Activated CD4-positive, CD25-positive, alpha-beta regulatory T cell treated with anti-CD3 and anti-CD28 coated beads, Interleukin-2, amount 50 U/mL, for 16 hours (primary cell): ENCODE results near the gene KCNIP1.

Experiments used
- DNase-seq: peaks from one replicate; pipeline ENCODE4 v3.0.0-alpha.2; 2020; ENCODE audit warnings: low read depth, low spot score

The KCNIP1 gene

DNA sequence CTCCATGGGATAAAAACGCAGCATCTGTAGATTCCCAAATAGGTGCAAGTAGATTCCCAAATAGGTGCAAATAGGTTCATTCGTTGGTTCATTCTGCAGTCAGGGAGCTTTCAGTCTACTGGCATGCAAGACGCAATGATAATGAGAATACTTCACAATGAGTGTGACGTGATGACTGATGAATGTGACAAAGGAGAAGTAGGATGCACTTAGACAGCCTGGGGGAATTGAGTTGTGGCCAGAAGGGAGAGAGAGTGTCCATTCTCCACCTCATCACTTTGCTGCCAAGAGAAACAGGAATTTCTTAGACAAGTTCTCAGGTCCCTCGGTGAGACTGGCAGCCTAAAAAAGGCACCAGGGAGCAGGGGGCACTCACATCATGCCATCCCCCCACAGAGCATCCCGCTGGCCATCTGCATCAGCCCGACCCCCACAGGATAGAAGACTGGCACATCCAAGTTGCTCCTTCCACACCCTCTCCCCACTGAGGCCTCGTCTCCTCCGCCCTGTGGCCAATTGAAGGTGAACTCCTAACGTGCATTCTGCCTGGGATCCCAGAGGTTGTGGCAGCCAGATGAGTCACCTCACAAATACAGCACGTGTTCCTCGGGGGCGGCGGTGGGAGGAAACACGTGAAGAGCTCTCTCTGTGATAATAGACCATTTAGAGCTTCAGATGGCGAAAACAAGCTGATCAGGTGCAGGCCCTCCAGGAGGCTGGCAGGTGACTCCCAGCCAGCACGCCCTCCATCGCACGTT, 19.9 kb upstream of the KCNIP1 start:
- no peak for DNase-seq

DNA sequence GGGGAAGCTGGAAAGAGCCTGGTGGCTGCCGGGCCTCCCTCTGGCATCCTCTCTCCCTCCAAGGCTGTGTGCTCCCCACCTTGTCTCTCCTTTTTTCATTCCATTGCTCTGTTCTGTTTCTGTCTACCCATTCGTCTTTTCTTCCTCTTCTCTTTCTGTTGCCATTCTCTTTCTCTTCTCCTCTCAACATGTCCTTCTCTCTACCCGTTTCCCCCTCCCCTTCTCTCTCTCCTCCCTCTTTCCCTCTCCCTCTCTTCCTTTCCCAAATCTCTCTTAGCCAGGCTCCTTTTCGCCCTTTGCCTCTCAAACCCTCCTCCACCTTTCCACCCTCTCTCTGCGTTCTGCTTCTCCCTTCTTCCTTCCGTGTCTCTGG, 19.4 kb upstream of the KCNIP1 start:
- no peak for DNase-seq

DNA sequence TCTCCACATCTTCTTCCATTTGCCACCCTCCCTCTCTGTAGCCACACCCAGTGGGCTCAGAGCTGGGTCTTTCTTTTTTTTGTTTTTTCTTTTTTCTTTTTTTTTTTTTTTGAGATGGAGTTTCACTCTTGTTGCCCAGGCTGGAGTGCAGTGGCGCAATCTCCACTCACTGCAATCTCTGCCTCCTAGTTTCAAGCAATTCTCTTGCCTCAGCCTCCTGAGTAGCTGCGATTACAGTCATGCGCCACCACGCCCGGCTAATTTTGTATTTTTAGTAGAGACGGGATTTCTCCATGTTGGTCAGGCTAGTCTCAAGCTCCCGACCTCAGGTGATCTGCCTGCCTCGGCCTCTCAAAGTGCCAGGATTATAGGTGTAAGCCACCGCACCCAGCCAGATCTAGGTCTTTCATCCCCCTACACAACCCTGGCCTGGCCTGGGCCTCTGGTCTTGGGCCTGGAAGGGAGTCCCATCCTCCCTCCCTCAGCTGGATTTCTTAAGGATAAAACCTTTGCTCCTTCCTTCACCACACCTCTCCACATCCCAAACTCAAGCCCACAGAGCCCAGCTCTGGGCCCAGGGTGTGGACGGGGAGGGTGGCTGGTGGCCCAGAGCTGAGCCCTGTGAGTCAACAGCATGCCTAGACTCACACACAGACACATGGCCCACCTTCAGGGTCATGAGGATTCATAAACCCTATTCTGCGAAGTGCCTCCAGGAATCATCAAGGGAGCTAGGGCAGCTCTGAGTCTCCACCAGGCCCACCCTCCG, 18.8 kb upstream of the KCNIP1 start:
- no peak for DNase-seq

DNA sequence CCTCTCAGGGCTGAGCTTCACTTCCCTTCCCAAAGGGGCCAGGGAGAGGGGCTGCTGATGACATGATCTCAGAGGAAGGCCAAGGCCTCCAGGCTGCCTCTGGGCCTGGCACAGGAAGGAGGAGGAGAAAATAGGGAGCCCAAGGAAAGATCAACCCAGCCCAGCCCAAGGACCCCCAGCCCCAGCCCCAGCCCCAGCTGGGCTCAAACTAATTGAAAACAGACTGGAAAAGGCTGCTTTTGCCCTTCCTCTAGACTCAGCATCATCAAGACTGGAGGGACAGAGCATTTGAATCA, 18.3 kb upstream of the KCNIP1 start:
- DNase-seq: no peak

DNA sequence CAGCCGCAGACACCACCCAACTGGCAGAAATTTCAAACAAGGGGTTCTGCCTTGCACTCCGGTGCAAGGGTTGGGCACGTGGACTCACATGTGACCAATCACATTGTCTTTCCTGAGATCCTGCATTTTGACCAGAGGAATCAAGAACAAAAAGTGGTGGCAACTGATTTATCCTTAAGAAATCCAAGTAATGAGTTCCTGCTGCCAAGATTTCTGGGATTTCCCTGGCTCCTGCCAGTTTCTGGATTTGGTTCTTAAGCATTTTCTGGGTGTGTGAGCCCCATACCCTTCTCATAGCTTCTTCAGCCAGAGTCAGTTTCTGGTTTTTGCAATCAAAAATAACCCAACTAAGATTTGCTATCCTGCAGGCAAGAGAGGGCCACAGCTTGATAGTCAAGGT, 17.4 kb upstream of the KCNIP1 start:
- DNase-seq: no peak

DNA sequence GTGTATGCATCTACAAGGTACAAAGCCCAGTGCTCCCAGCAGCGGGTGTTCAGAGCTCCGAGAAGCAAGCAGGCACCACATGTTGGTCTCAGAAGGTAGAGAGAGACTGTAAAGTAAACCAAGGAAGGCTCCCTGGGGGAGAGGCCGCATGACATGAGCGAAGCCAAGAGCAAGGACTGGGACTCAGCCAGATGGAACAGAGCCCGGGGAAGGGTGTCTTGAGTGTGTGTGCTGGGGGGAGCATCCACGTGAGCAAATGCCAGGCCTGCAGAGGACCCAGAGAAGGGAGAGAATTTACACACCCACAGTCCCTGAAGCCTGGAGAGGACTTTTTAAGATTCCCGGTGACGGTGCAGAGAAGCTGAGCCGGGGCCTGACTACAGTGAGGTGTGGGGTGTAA, 15.2 kb upstream of the KCNIP1 start:
- no peak for DNase-seq

DNA sequence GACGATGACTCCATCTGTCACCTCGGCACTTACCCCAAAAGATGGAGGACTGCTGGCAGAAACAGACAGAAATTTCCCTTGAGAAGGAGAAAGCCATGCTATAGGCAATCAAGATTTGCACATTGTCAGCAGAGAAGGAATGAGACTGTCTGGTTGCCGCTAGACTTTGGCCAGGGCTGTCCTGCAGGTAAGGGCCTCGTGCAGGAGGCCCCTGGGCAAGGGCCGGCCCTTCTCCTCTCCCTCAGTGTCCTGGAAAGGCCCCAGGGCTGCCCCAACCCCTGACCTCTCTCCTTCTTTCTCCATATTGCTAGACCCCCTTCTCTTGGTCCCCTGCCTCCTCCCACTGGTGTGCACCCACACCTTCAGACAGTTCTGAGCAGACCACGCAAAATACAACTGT, 14.6 kb upstream of the KCNIP1 start:
- no peak for DNase-seq

DNA sequence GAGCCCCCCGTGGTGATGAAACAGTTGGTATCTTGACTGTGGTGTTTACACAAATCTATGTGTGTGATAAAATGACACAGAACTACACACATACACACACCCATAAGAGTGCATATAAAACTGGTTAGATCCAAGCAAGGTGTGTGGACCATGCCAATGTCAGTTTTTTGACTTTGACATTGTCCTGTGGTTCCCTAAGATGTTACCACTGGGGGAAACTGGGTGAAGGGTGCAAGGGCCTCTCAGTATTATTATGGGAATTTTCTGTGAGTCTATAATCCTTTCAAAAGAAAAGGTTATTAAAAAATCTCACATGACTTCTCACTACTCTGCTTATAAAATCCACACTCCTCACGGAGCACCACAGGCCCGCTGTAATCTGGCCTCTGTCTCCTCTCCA, 13.4 kb upstream of the KCNIP1 start:
- no peak for DNase-seq

DNA sequence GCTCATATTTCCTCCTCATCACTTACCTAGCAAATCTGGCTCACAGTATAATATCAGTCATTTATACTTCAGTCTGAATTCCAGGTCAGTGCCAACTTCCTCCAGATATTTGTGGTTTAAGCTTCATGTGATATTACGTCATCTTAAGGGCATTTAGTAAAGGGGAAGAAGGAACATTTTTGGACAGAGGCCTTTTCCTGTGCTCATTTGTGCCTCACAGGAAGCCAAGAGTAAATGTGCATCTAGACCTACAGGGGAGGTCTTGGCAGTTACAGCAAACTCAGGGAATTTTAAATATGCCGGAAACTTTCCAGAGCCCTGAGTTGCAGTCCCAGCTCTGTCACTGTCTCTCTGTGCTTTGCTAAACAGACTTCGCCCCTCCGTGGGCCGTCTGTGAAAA, 12.3 kb upstream of the KCNIP1 start:
- no peak for DNase-seq

DNA sequence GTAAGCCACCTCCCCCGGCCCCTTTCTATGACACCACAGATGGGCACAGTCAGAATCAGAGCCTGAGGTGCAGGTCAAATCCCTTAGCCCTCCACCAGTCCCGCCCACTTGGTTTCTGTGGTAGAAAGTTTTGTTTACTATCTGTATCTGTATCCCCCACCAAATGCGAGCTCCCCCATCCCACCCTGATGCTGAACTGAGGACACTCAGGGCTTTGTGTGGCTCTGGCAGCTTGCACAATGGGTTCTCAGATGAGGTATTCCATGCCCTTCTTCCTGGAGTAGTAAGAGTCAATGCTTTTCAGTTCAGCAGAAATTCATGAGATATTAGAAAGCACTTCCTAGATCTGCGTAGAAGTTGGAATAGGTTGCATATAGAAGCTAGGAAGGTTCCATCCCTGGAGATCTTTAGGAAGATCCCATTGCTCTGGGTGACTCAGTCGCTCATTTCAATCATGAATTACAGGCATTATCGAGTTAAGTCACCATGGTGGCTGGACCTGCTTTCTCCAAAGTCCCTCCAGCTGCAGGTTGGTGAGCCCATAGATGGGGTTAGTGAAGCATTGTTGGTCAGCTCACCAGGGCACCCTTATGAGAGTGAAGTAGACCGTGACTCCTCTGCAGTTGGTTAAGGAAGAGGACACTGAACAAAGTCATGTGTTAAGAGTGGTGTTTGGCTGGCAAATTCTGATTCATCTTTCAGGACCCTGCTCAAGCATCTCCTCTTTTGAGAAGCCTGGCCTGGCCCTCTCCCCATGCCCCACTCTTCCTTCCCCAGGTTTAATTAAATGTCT, 10.6 kb upstream of the KCNIP1 start:
- no peak for DNase-seq

DNA sequence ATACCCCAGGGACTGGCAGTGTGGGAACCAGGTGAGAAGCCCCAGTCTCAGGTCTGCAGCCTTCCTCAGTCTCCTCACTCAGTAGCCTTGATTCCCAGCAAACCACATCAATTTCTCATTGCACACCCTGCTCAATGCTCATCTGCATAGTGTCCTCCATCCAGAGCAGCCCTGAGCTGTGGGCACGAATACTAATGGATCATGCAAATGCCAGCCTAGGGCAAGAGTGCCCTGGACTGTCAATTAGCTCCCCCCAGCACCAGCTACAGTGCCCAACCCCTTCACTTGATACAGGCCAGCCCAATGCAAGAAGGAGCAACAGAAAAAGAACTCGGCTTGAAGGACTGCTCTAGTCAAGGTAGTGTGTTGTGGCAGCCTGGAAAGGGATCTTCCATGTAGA, 9.8 kb upstream of the KCNIP1 start:
- DNase-seq: no peak

DNA sequence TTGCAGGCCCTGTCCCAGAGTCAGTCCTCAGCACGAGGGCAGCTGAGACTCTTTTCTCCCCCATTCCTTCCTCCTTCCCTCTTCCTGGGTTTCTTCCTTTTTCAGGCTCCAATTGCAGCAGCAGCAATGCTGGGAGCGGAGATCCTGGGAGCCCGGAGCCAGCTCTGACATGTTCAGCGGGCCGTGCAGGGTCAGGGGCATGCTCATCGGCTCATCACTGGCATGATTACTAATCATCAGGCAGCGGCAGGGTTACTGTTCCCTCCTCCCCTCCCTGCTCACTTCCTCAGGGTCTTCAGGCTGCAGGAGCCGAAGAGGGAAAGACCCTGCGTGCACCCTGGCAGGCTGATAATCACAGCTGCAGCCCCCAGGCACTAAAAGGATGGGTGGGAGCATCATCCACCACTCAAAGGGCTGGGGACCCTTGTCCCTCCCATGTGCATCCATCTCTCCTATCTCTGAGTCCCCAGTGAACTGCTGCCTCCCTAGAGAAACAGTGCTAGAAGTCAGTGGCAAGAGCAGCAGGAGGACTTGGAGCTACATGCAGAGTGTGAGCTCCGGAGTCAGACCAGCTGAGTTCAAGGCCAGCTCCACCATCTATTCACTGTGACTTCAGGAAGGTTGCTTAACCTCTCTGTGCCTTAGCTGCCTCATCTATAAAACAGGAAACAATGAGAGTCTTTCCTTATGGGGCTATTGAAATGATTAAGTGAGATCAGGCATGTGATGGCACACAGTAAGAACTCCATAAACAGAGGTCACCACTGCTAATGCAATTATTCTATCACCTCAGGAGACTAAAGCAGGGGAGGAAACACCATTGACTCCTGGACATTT, 7.8 kb upstream of the KCNIP1 start:
- DNase-seq: no peak

DNA sequence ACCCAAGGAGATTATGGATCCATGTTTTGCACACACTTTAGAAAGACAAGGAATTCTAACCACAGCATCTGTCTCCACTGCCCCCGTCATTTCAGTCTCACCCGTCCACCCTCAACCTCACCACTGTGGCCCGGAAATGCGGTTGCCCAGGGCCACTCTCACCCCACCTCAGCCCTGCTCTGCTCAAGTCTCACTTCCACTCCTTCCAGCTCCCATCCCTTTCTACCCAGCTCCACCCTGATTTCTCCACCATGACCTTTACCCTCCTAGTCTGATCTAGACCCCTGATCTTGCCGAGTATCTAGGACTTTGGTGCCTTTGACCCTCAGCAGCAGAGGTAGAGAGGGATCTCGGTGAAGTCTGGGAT, 7.2 kb upstream of the KCNIP1 start:
- no peak for DNase-seq

DNA sequence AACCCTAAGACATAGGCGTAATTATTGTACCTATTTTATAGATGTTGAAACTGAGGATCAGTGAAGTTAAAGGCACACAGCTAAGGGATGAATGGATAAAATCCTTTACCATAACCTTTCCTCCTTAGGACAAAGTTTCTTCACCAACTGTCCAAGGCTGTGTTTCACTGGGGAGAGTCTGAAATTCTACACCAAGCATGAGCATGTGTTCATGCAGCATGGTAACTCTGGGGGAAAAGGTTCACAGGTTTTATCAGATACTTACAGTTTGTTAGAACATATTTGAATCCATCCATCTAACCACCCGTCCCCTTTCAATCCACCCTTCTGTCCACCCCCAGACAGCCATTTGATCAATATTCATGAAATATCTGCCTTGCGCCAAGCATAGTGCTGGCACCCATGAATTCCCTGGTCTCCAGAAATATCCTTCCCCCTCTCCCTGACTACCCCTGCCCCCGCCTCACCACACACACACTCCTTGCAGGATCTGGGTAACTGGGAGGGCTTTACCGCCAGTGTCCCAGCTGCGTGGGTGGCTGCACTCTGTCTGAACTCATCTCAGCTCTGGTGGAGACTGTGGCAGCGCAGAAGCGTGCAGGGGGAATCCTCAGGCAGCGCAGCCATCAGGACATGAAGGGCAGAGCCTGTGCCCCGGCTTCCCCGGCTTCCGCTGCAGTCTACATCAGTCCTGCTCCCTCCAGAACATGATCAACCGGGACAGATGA, 6.3 kb upstream of the KCNIP1 start:
- DNase-seq: no peak

DNA sequence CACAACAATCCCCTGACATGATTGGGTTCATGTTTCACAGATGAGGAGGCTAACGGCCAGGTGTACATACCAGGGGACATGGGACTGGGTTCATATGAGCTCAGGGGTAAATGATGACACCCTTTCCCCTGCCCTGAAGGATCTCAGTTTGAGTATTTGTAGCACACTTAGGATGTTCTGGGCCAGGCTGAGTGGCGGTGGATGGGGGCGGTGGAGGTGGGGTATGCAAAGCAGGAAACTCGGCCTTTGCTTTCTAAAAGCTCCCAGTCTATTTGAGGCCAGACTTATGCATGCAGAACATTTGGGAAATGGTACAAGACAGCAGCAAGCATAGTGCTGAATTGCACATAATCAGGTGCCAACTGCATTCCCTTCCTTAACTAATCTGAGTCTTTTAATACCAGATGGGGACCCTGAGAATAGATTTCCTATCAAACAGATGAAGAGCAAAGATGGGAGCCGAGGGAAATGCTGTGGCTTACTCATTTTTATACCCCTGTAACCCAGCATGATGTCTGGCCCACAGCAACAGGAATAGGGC, 4.9 kb upstream of the KCNIP1 start:
- DNase-seq: no peak

DNA sequence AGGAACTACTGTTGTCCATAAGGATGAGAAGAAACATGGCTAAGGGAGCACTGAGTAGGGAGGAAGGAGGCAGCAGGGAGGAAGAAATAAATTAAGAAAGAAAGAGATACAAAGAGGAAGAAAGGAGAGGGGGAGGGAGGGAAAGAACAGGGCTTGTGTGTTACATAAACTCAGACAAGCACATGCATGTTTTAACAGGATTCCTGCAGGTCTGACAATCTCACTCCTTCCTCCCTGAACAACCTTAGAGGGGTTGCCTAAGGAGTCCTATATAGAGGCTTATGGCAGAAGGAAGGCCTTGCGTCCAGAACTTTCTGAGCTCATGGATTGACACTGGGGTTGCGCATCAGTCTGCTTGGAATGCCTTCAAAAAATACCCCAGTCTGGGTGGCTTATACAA, 4.2 kb upstream of the KCNIP1 start:
- DNase-seq: no peak

DNA sequence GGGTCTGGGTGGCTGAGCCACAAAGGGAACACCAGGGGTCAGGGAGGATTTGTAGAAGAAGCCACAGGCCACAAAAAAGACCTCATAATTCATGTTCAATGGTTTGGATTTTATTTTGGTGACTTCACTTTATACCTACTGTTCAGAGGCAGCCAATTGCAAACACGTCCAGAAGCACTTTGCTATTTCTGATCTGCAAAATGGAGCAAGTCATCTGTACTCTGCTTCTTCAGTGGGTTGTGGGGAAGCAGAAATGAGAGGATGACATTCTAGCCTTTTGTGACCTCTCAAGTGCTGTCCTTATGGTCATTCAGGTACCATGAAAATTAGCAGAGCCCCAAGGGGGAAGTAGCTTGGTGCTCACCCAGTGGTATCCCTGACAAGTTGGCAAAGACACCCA, 2.5 kb upstream of the KCNIP1 start:
- DNase-seq: no peak

DNA sequence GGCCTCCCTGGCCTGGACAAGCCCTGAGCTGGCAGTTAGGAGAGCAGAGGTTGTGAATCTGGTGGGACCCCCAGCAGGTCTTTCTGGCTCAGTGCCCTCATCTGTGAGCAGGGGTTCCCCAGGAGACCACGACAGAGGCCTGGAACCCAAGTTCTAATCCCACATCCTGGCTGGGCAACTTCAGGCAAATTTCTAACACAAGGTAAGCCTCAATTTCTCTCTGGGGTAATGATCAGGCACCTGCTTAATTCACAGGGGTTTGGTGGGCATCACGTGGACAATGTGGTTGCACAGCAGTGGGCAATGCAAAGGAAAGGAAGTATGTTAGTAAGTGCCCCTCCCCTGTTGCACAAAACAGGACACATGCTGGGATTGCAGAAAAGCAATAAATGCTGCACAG, 1.9 kb upstream of the KCNIP1 start:
- DNase-seq: no peak

DNA sequence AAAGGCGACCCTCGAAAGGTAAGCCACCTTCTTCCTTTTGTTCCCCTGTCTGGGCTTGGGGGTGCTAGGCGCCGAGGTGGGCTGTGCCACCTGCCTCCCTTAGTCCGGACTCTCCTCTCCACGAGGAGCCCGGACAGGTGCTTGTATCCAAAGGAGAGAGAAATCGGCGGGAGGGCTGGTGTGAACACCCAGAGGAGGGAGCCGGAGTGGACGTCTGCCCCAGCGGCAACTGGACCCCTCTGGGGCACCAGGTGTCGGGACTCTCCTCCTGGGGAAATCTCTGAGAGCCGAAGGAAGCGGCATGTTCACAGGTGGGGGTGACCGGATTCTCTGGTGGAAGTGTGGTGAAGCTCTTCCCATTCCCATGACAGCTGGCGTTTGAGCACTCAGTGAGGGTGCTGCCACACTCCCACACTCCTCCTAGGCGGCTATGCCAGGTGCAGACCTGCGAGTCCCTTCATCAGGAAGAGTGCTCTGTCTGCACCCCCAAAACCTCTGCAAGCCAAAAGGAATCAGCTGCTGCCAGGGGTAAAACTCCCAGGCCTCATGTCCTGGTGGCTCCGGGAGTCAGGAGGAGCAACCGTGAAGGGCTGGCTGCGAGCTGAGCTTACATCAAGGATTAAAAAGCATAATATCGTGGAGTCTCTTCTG, 921 bp downstream of the KCNIP1 start:
- DNase-seq: no peak

DNA sequence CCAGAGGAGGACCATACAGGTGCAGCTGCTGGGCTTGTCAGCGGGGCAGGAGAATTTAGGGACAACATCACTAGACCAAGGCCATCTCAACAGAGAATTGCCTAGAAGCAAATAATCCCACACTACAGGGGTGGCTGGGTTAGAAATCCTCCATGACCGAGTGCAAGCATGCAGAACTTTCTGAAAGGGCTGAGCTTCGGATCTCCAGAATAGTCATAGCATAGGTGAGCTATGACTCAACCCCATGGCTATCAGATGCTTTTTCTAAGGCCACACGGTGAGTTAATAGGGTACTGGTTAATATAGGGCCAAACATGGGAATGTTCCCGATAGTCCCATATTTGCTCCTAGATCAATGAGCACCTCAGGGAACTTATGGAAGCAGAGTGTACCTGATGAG, 4.2 kb downstream of the KCNIP1 start:
- no peak for DNase-seq
